Cerebellar nuclear complex (tissue), 1 donor: ENCODE measurements around the gene ANKUB1.
"Not testable (repeated sequence)": the region's sequence is repeated elsewhere in the genome, so short reads cannot be mapped to it uniquely, and the experiment has no call there.

Experiments
- DNase-seq, 2 experiments: peaks; one replicate each; lab custom pipeline; 2025; lab: John Stamatoyannopoulos, UW

ANKUB1 gene, protein sequence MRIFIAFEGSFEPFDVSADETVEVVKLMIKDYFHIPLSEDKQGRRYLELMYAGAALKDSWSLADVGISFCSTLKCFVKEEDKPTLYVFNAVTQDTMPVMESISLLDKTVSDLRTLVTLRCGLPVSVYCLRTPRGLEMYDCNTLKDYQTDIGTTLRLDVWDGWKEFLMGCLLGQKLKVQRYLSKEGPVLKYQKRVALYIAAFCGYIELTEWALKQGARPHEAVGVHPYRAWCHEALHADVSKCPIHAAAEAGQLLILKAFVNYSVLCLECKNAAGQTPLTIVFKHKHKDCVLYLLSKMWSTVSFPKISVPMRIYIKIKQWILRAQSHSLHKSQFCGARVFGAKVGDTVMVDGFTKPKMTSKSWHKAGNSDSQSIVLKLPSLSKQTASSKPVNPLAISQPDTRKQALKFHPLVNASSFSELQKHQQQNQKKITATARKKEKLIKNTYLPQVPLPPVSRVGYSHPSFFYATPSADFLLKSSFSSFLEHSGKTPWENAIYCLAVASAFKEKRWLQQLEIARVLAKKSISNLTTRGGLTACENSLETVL

DNA sequence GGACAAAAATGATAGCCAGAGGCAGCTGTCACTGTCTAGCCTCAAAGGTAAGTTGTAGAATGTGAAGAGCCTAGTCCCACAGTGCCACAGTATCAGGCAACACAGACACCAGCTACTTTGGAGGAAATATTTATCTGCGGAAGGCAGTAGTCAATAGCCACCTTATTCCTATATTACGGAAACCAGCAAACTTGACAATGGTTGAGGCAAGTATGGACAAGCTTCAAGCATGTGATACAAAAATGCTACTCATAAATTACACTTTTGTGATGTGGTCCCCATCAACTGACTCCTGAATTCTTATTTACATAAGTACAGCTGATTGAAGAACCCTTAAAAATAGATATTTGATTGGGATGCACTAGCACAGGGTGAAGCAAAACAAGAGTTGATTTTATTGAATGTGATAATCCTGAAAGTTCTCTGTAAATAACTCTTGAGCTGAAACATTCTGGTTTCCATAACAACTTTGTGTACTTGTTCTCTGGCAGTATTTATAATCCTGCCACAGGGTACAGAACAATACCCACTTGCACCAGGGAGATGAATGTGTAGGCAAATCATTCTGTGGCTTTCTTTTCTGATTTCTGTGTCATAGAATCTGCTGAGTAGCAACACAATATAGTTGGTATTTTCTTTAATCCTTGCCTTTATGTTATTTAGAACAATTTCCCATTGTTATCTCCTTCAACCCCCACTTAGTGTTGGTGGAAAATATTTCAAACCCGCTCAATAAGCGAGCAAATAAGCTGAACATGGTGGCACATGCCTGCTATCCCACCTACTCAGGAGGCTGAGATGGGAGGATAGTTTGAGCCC, at the start of gene ANKUB1:
ANKUB1 (minus strand) TSS at position 103 of the 819 bp plus-strand sequence. CDS start 188 bp downstream, outside the sequence.
- no peak for DNase-seq

DNA sequence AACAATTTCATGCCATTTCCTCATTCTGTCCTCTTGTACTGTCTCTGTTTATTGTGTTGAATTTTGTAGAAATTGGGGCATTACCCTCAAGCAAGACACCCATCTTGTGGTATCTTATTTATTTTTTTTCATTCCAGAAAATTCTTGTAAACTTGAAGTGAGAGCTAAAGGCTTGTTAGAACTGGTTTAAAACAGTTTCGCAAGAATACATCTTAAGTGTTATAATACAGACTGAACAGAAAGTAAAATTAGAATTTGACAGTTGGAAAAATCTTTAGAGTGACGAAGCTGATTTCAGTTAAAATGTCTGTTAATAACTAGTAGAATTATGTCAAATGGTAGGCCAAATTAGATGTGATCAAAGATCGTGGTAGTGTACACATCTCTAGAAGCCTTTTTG, 47.5 kb upstream of the ANKUB1 start:
- no peak for DNase-seq

DNA sequence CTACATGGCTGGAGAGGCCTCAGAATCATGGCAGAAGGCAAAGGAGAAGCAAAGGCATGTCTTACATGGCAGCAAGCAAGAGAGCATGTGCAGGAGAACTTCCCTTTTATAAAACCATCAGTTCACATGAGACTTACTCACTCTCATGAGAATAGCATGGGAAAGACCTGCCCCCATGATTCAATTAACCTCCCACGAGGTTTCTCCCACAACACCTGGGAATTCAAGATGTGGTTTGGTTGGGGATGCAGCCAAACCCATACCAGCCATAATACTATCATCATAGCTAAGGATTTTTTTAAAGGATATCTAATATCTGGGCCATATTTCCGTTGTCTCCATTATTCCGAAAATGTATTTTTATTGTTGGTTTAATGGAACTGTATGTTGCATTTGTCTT, 47.1 kb upstream of the ANKUB1 start:
- not testable (repeated sequence) for DNase-seq

DNA sequence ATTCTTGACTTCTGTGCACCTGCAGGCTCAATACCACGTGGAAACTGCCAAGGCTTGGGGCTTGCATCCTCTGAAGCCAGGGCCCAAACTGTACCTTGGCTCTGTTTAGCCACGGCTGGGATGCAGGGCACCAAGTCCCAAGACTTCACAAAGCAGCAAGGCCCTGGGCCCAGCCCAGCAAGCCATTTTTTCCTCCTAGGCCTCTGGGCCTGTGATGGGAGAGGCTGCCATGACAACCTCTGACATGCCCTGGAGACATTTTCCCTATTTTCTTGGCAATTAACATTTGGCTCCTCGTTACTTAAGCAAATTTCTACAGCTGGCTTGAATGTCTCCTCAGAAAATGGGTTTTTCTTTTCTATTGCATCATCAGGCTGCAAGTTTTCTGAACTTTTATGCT, 46.1 kb upstream of the ANKUB1 start:
- not testable (repeated sequence) for DNase-seq

DNA sequence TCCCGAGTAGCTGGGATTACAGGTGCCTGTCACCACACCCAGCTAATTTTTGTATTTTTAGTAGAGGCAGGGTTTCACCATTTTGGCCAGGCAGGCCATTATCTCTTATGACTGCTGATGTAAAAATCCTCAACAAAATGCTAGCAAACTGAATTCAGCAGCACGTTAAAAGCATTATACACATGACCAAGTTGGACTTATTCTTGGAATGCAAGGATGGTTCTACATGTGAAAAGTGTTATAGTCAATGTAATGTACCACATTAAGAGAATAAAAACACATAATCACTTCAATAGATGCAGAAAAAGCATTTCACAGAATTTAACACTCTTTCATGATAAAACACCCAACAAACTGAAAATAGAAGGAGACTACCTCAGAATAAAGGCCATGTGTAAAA, 40.9 kb upstream of the ANKUB1 start:
- DNase-seq = no peak

DNA sequence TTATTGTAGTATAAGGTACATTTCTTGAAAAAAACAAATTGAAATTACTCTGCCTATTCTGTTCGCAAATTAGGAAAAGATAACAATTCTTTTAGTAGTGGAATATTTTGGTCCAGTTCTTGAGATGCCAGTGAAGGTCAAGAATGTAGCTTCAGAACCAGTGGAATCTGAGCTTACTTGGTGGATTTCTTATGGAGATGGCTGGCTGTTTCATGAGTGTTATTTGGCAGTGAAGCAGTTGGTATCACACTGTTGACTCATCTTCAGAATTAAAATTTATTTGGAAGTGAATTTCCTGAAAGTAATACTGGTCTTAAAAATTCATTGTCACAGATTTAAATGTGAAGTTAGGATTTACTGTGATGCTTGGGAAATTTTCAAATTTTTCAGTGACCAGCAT, 39.7 kb upstream of the ANKUB1 start:
- DNase-seq = no peak

DNA sequence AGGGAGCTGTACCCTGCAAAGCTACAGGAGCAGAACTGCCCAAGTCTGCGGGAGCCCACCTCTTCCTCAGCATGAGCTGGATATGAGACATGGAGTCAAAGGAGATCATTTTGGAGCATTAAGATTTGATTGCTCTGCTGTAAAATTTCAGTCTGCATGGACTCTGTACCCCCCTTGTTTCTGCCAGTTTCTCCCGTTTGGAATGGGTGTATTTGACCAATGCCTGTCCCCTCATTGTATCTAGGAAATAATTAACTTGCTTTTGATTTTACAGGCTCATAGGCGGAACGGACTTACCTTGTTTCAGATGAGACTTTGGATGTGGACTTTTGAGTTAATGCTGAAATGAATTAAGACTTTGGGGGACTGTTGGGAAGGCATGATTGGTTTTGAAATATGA, 39.0 kb upstream of the ANKUB1 start:
- no peak for DNase-seq

DNA sequence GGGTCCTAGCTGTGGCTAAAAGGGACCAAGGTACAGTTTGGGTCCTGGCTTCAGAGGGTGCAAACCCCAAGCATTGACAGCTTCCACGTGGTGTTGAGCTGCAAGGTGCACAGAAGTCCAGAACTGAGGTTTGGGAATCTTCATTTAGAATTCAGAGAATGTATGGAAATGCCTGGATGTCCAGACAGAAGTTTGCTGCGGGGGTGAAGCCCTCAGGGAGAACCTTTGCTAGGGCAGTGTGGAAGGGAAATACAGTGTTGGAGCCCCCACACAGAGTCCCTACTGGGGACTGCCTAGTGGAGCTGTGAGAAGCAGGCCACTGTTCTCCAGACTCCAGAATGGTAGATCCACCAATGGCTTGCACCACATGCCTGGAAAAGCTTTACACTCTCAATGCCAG, 38.5 kb upstream of the ANKUB1 start:
- no peak for DNase-seq

DNA sequence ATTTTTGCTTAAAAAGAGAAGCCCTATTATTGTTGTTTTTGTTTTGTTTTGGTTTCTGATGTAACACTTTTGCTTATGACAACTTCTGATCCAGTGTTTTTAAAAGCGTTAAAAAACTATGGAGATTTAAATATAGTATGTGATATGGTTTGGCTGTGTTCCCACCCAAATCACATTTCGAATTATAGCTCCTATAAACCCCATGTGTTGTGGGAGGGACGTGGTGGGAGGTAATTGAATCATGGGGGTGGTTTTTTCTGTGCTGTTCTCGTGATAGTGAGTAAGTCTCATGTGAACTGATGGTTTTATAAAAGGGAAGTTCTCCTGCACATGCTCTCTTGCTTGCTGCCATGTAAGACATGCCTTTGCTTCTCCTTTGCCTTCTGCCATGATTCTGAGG, 37.3 kb upstream of the ANKUB1 start:
- DNase-seq = not testable (repeated sequence)

DNA sequence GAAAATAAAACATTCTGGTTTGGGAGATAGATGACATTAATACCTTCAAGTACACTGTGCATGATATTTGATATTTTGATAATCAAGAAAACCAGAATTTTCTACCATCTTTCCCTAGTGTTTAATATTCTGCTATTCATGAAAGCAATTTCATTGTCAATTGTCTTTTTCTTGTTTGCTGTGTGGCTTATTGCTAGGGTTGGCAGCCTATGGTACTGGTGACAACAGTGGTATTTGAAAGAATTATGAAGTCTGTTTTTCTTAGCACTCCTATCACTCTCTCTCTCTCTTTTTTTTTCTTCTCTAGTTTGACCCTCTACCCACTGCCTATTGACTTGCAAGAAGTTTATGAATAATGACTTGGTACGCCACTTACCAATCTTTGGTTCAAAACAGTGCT, 36.0 kb upstream of the ANKUB1 start:
- DNase-seq = no peak

DNA sequence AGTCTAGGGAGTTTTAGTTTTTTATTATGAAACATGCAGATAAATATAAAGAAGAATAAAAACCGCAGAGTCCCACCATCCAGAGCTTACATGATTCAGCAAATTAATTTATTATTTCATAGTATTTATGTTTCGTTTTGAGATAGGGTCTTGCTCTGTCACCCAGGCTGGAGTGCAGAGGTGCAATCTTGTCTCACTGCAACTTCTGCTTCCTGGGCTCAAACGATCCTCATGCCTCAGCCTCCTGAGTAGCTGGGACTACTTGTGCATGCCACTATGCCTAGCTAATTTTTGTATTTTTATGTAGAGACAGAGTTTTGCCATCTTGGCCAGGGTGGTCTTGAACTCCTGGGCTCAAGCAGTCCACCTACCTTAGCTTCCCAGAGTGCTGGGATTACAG, 34.3 kb upstream of the ANKUB1 start:
- DNase-seq = no peak

DNA sequence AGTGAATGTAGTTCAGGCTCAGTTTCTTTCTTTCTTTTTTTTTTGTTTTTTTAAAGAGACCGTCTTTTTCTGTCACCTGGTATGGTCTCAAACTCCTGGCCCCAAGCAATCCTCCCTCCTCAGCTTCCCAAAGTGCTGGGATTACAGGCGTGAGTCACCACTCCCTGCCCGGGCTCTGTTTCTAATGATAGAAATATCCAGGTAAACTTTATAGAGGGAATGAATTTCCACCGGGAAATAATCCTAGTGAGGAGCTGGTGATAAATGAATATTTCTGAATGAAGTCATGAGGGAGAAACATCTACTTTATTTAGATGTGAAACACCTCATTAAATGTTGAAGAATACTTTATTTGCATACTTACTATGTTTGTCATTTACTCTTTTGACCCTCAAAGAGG, 27.8 kb upstream of the ANKUB1 start:
- no peak for DNase-seq

DNA sequence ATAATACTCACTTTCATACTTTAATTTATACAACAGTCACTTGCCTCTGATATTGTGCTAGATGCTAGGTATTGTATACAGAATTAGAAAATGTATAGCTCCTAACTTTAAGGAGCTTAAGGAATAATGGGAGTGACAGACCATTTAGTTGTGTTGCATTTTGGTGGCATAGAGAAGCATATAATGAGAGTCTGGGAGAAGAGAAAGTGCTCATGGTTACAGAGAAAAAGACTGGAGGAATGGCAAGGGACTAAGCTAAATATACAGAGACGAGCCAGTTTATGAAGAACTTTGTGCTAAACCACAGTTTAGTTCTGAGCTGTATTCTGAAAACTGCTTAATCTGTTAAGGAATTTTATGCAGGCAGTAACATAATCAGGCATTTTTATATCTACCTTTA, 27.1 kb upstream of the ANKUB1 start:
- no peak for DNase-seq

DNA sequence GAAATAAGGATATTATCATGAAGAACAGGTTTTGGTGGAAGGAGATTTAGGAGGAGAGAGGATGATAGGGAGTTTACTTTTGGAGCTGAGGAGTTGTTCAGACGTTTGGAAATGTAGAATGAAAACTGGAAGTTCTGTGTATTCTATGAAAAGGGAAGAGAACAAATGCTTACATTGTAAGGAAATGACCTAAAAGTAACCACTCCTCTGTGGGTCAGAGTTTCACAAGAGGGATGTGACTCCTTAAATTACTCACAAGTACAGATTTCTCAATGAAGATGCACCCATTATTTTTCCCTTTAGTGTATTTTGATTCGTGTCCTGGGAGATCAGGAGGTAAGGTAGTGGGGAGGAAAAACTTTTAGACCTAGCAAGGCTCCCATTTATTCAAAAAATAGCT, 24.6 kb upstream of the ANKUB1 start:
- no peak for DNase-seq

DNA sequence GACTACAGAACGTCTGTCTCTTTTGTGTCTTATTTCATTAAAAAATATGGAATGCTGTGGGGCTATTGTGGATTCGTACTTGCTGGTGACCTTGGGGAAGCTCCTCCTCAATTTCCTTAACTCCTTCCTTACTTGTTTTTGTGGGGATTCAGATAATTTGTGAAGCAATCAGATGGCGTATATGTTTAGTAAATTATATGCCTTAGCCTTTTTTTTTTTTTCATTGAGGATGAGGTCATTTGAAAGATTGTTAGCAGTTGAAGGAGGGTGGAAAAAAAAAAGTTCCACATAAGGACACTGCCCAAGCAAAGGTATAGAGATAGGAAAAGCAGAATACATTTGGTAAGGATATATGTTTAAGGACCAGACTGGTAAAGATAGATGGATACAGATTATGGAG, 24.0 kb upstream of the ANKUB1 start:
- DNase-seq = no peak

DNA sequence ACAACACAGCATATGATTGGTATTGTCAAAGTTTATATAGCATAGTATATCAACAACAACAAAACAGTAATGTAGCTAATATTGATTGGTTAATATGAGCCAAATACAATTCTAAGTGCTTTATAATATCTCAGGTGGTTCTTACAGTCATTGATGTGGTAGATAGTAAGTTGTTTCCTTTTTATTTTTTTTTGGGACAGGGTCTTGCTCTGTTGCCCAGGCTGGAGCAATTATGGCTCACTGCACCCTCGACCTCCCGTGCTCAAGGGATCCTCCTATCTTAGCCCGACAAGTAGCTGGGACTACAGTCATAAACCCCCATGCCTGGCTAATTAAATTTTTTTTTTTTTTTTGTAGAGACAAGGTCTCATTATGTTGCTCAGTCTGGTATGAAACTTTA, 23.4 kb upstream of the ANKUB1 start:
- DNase-seq = no peak

DNA sequence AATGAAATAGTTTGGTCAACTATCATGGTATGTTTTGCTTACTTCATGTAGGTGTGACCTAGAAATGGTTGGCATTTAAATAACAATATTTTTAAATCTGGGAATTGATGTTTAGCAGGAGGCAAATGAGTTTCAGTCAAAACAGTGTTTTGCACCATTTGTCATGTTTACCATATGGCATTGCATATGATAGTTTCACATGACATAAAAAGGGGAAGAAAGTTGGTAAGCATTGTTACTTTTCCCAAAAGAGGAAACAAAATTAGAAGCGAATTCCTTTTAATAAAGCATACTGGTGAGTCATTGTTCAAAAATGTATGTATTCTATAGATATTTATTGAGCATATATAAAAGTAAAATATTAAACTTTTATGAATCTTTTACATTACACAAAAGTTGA, 23.0 kb upstream of the ANKUB1 start:
- no peak for DNase-seq

DNA sequence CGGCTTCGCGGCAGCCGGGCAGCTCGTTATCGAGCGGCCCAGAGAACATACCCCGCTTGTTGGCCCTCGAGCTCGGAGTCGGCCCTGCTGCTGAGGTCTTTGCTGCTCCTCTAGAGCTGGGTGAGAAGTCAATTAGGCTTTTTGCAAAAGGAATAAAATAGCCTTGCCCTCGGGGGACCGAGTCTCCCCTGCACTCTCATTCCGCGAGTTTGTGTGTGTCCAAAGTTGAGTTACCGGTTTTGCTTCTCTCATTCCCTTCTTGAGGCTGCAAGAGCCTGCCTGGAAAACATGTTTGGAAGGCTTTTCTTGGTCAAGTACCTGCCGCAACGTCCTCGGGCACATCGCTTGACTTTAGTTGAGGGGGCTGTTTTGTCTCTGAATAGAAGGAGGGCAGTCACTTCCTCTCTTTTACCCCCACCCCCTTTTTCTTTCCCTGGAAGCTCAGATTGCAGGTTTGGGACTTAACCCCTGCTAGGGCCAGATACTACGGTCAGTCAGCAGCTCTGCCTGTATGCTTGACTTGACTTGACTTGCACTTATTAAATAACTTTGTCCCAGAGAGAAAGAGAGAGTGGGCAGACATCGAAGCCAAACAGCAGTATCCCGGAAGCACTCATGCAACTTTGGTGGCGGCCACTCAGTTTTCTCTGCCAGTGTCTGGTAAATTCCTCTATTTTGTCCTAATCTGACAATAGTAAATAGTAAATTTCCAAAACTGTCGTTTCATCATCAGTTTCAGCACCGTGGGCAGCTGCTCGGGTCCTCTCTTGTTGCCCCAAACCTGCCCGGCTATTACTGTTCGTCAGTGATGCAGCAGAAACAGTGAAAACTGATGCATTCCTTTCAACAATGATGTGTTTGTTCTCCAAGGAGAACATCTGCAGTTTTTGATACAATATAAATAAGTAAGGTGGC, 21.3 kb upstream of the ANKUB1 start:
- DNase-seq = peak in 1 of 2 experiments; percentile 26

DNA sequence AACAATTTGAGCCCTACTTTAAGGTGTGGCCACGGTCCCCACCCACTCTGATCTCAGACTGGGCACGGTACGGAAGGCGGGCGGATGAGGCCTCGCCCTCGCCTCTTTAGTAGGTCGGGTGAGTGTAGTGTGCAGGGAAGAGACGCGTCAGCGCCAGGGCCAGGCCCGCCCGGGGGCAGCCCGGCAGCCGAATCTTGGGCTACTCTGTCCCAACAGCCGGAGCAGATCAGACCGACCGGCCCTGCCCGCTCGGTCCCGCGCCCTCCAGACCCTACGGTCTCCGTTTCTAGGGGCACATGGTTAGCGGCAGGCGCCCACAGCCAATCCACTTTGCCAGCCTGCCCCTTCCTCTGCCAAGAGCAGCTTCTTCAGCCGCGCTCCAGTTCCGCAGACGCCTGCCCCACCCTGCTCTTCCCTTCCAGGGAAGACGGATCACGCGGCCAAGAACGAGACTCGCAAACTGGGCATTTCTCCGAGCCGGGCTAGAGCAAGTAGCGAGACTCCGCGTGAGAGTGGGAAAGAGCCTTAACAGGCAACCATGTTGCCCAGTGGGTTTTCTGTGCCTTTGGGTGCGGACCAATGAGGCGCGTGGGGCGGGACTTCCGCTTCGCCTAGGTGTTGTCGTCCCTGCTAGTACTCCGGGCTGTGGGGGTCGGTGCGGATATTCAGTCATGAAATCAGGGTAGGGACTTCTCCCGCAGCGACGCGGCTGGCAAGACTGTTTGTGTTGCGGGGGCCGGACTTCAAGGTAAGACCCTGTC, 20.4 kb upstream of the ANKUB1 start, which contains the start of gene RNF13:
RNF13 (plus strand) TSS at position 610 of the 761 bp plus-strand sequence. CDS start 32,812 bp downstream, outside the sequence.
- DNase-seq = peak; percentile 73 to 93

DNA sequence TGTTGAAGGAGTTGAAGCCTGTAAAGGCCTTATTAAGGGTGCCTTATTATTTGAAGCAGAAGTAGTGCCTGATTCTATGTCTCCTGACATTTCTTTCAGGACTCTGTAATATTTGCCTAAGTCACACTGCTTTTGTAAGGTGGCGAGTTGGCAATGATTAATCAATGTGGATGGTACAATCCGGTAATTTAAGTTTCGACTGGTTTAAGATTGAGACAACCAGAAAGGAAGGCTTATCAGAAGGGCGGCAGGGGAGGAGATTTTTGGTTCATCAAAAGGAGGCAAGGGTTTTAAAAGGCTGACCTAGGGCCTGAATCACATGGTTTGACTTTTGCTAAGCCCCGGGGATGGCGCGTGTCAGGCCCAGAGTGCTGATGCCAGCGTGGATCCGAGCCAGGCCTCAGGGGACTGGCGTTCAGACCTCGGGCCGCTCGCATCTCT, 19.8 kb upstream of the ANKUB1 start:
- DNase-seq = no peak

DNA sequence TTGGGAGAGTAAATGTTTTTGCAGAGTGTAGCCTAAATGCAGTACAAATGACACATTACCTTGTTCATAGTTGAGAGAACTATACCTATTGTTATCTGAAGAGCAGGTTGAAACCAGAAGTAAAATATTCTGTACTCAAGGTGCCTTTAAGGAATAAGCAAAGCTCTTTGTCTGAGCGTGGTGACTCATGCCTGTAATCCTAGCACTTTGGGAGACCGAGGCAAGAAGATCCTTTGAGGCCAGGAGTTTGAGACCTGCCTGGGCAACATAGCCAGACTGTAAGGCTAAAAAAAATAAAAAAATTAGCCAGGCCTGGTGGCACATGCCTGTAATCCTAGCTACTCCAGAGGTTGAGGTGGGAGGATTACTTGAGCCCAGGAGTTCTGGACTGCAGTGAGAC, 18.5 kb upstream of the ANKUB1 start:
- DNase-seq = no peak
